Neural cell (in vitro differentiated cells): Measurements from ENCODE around the gene C2CD4A. TPM values are rescaled to one million over a fixed set of nuclear protein-coding genes. Genes with fewer than 3 reads are reported as not detected.

Source experiments
- H2AFZ ChIP-seq: fragments of 200-600, 300-800 bp; sonication (generic), shearing (Covaris generic); 2 replicates; pipeline ENCODE4 v1.6.0; 2014; ENCODE audit warnings: low read depth, mild to moderate bottlenecking, antibody characterized with exemption, low read length, moderate library complexity
- H3F3A ChIP-seq: fragments of 200-600 bp; shearing (Covaris generic); 2 replicates; pipeline ENCODE4 v1.6.1; 2016; ENCODE audit warnings: mild to moderate bottlenecking, moderate library complexity, mixed read lengths, antibody characterized with exemption, low read length; ENCODE audit not compliant: insufficient read depth, poor library complexity, severe bottlenecking
- H3K27ac ChIP-seq: fragments of 200-600, 300-800 bp; sonication (generic), shearing (Covaris generic); 2 replicates; pipeline ENCODE4 v1.5.1; 2014; ENCODE audit warnings: mild to moderate bottlenecking, low read length, moderate library complexity
- H3K27me3 ChIP-seq: fragments of 300-800, 200-600 bp; sonication (generic), shearing (Covaris generic); 2 replicates; pipeline ENCODE4 v1.6.0; 2014; ENCODE audit warnings: mild to moderate bottlenecking, low read depth, low read length, moderate library complexity; ENCODE audit not compliant: insufficient read depth
- H3K36me3 ChIP-seq: fragments of 300-800, 200-600 bp; sonication (generic), shearing (Covaris generic); 2 replicates; pipeline ENCODE4 v1.5.1; 2014; ENCODE audit warnings: mild to moderate bottlenecking, antibody characterized with exemption, low read length, moderate library complexity; ENCODE audit not compliant: insufficient read depth
- H3K4me2 ChIP-seq: fragments of 300-800, 200-600 bp; sonication (generic), shearing (Covaris generic); 2 replicates; pipeline ENCODE4 v1.6.0; 2014; ENCODE audit warnings: mild to moderate bottlenecking, low read length
- H3K4me3 ChIP-seq: fragments of 300-800, 200-600 bp; sonication (generic), shearing (Covaris generic); 2 replicates; pipeline ENCODE4 v1.5.1; 2014; ENCODE audit warnings: mild to moderate bottlenecking, low read length, moderate library complexity
- H3K79me2 ChIP-seq: fragments of 200-600 bp; shearing (Covaris generic); replicated peaks from 2 replicates; pipeline ENCODE4 v1.6.0; 2014; ENCODE audit warnings: mild to moderate bottlenecking, low read length, moderate library complexity; ENCODE audit not compliant: insufficient read depth
- H3K9ac ChIP-seq: fragments of 300-800, 200-600 bp; sonication (generic), shearing (Covaris generic); 2 replicates; pipeline ENCODE4 v1.6.1; 2016; ENCODE audit warnings: mild to moderate bottlenecking, low read length, mixed read lengths
- H3K9me2 ChIP-seq: fragments of 200-600 bp; shearing (Covaris generic); 2 replicates; pipeline ENCODE4 v1.6.1; 2016; ENCODE audit warnings: mild to moderate bottlenecking, low read length, mixed read lengths; ENCODE audit not compliant: insufficient read depth
- H3K9me3 ChIP-seq: fragments of 200-600, 300-800 bp; sonication (generic), shearing (Covaris generic); 2 replicates; pipeline ENCODE4 v1.6.1; 2016; ENCODE audit warnings: mild to moderate bottlenecking, mixed run types, low read length, moderate library complexity, mixed read lengths
- H4K20me1 ChIP-seq: fragments of 200-600 bp; shearing (Covaris generic); 2 replicates; pipeline ENCODE4 v1.6.1; 2016; ENCODE audit warnings: mild to moderate bottlenecking, mixed run types; ENCODE audit not compliant: insufficient read depth
- EP300 ChIP-seq: fragments of 450-650 bp; conservative IDR thresholded peaks from 2 replicates; pipeline ENCODE4 v1.6.1; 2014; ENCODE audit warnings: antibody characterized with exemption, mild to moderate bottlenecking, moderate library complexity; ENCODE audit not compliant: poor library complexity, severe bottlenecking
- EZH2 ChIP-seq: fragments of 200-600, 300-800 bp; shearing (Covaris generic), sonication (generic); IDR thresholded peaks from 2 replicates; pipeline ENCODE4 v1.6.1; 2014; ENCODE audit warnings: antibody characterized with exemption, low read length, borderline replicate concordance, mild to moderate bottlenecking; ENCODE audit not compliant: insufficient read depth, poor library complexity, severe bottlenecking
- MXI1 ChIP-seq: fragments of 450-650 bp; conservative IDR thresholded peaks from 2 replicates; pipeline ENCODE4 v1.6.1; 2014; ENCODE audit warnings: antibody characterized with exemption, mild to moderate bottlenecking; ENCODE audit not compliant: poor library complexity, severe bottlenecking
- POLR2AphosphoS5 ChIP-seq: IDR thresholded peaks from 2 replicates; pipeline ENCODE4 v1.6.1; 2012
- RAD21 ChIP-seq: fragments of 450-650 bp; conservative IDR thresholded peaks from 2 replicates; pipeline ENCODE4 v1.6.1; 2014; ENCODE audit warnings: antibody characterized with exemption, mild to moderate bottlenecking, moderate library complexity
- SMC3 ChIP-seq: fragments of 450-650 bp; conservative IDR thresholded peaks from 2 replicates; pipeline ENCODE4 v1.6.1; 2014; ENCODE audit warnings: antibody characterized with exemption, mild to moderate bottlenecking, moderate library complexity; ENCODE audit not compliant: poor library complexity
- TAF1 ChIP-seq: IDR thresholded peaks from 2 replicates; pipeline ENCODE4 v1.6.1; 2012; ENCODE audit warnings: low read depth
- polyA plus RNA-seq: library from polyadenylated mRNA; depleted of rRNA; stranded (reverse); fragments of >200 nt; gene quantifications from 2 replicates; pipeline ENCODE4 v1.2.3, GENCODE V29; 2014
- TF ChIP-seq, protein P1 (sequence below): fragments of 450-650 bp; IDR thresholded peaks from 2 replicates; pipeline ENCODE4 v1.5.1; 2014; ENCODE audit warnings: antibody characterized with exemption, mild to moderate bottlenecking, moderate library complexity; ENCODE audit not compliant: poor library complexity, severe bottlenecking
- TF ChIP-seq, protein P2 (sequence below): IDR thresholded peaks from 2 replicates; pipeline ENCODE4 v1.6.1; 2012; ENCODE audit warnings: borderline replicate concordance

Gene C2CD4A
- polyA plus RNA-seq, 1 donor from 2014 or later, result not detected

DNA sequence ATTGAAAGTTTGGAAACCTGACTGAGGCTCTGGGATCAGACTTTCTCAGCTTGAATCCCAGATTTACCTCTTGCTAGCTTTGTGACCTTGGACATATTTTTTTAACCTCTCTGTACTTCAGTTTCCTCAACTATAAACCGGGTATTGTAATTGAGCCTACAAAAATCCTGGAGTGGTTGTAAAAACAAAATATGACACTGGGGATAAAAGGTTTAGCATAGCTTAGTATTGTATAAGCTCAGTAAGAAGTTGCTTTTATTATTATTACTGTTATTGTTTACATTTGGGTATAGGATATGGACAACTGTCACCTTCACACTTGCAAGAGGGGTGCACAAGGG lies 21.5 kb downstream of the C2CD4A start:
- Histone ChIP-seq H3K9me2 (no peaks in the 10 kb centered on the region), H4K20me1 (no peaks in the 10 kb centered on the region), H3K4me3 (no peak overlapping the region), H3F3A (no peaks in the 10 kb centered on the region), H3K4me2 (no peak overlapping the region), H3K36me3 (no peaks in the 10 kb centered on the region), H3K9ac (no peak overlapping the region), H2AFZ (no peak overlapping the region), H3K79me2 (no peaks in the 10 kb centered on the region), H3K27ac (no peak overlapping the region), H3K27me3 (no peaks in the 10 kb centered on the region), H3K9me3 (no peaks in the 10 kb centered on the region)
- TF ChIP-seq POLR2AphosphoS5 (no peak), EP300 (no peak), EZH2 (no peak), SMC3 (no peak), RAD21 (no peak), MXI1 (no peak), TAF1 (no peak)
- TF ChIP-seq, protein P1, sequence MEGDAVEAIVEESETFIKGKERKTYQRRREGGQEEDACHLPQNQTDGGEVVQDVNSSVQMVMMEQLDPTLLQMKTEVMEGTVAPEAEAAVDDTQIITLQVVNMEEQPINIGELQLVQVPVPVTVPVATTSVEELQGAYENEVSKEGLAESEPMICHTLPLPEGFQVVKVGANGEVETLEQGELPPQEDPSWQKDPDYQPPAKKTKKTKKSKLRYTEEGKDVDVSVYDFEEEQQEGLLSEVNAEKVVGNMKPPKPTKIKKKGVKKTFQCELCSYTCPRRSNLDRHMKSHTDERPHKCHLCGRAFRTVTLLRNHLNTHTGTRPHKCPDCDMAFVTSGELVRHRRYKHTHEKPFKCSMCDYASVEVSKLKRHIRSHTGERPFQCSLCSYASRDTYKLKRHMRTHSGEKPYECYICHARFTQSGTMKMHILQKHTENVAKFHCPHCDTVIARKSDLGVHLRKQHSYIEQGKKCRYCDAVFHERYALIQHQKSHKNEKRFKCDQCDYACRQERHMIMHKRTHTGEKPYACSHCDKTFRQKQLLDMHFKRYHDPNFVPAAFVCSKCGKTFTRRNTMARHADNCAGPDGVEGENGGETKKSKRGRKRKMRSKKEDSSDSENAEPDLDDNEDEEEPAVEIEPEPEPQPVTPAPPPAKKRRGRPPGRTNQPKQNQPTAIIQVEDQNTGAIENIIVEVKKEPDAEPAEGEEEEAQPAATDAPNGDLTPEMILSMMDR, result no peak
- TF ChIP-seq, protein P2, sequence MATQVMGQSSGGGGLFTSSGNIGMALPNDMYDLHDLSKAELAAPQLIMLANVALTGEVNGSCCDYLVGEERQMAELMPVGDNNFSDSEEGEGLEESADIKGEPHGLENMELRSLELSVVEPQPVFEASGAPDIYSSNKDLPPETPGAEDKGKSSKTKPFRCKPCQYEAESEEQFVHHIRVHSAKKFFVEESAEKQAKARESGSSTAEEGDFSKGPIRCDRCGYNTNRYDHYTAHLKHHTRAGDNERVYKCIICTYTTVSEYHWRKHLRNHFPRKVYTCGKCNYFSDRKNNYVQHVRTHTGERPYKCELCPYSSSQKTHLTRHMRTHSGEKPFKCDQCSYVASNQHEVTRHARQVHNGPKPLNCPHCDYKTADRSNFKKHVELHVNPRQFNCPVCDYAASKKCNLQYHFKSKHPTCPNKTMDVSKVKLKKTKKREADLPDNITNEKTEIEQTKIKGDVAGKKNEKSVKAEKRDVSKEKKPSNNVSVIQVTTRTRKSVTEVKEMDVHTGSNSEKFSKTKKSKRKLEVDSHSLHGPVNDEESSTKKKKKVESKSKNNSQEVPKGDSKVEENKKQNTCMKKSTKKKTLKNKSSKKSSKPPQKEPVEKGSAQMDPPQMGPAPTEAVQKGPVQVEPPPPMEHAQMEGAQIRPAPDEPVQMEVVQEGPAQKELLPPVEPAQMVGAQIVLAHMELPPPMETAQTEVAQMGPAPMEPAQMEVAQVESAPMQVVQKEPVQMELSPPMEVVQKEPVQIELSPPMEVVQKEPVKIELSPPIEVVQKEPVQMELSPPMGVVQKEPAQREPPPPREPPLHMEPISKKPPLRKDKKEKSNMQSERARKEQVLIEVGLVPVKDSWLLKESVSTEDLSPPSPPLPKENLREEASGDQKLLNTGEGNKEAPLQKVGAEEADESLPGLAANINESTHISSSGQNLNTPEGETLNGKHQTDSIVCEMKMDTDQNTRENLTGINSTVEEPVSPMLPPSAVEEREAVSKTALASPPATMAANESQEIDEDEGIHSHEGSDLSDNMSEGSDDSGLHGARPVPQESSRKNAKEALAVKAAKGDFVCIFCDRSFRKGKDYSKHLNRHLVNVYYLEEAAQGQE, result no peak

DNA sequence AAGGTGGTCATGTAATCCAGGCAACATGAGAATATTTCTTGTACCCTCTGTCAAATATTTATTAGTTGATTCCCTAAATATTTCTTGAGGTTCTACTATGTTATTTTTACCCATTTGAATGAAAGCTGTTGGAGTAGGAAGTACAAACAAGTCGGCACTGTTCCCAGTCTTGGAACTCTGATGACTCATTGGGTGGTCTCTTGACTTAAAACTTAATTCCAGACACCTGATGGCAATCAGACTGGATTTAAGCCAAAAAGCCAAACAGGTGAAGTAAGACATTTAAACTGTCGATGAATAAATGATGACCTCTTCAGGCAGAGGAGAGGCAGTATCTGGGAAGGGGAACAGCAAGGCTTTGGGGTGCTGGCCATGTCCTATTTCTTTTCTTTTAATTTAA lies 22.8 kb downstream of the C2CD4A start:
- TF ChIP-seq, protein P2, result no peak
- no peak for TF ChIP-seq SMC3
- no peak for TF ChIP-seq POLR2AphosphoS5
- no peak for TF ChIP-seq RAD21
- TF ChIP-seq, protein P1, result no peak
- Histone ChIP-seq H3K9ac (no peak overlapping the region), H3F3A (no peaks in the 10 kb centered on the region), H3K4me3 (no peak overlapping the region), H3K79me2 (no peaks in the 10 kb centered on the region), H3K4me2 (no peak overlapping the region), H3K27ac (no peak overlapping the region), H3K27me3 (no peaks in the 10 kb centered on the region), H3K9me3 (no peaks in the 10 kb centered on the region), H4K20me1 (no peaks in the 10 kb centered on the region), H3K36me3 (no peaks in the 10 kb centered on the region), H3K9me2 (no peaks in the 10 kb centered on the region), H2AFZ (no peak overlapping the region)
